NT2/D1 (cell line): ENCODE measurements around the gene DCLK1.

ENCODE experiments used
- YY1 ChIP-seq: IDR thresholded peaks from 2 replicates; pipeline ENCODE4 v1.6.1; 2011; ENCODE audit not compliant: insufficient read length, insufficient read depth
- ZNF274 ChIP-seq: IDR thresholded peaks from 2 replicates; pipeline ENCODE4 v1.6.1; 2011; ENCODE audit warnings: mild to moderate bottlenecking, low read depth, low read length

DNA sequence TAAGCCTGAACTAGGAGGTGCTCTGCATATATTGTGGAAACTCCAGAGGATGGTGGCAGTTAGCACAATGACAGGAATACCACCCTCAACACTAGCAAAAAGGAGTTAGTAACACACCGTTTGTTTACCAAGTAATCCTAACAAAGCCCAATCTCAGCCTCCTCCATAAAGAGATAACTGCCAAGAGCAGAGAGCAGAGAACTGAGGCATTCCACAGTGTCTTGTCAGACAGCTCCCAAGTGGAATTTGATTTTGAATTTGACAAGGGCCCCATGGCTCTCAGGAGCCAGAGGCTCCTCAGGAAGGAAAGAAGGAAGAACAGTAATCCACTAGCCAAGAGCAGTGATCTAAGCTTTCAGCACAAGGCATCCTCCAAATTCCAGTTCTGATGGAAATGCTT is 298.6 kb downstream of the DCLK1 start:
- no peak for TF ChIP-seq YY1
- TF ChIP-seq ZNF274 = no peak
